ENCODE data around the gene DPY30.
"Not testable (repeated sequence)": the region's sequence is repeated elsewhere in the genome, so short reads cannot be mapped to it uniquely, and the experiment has no call there.

DPY30 gene

DNA sequence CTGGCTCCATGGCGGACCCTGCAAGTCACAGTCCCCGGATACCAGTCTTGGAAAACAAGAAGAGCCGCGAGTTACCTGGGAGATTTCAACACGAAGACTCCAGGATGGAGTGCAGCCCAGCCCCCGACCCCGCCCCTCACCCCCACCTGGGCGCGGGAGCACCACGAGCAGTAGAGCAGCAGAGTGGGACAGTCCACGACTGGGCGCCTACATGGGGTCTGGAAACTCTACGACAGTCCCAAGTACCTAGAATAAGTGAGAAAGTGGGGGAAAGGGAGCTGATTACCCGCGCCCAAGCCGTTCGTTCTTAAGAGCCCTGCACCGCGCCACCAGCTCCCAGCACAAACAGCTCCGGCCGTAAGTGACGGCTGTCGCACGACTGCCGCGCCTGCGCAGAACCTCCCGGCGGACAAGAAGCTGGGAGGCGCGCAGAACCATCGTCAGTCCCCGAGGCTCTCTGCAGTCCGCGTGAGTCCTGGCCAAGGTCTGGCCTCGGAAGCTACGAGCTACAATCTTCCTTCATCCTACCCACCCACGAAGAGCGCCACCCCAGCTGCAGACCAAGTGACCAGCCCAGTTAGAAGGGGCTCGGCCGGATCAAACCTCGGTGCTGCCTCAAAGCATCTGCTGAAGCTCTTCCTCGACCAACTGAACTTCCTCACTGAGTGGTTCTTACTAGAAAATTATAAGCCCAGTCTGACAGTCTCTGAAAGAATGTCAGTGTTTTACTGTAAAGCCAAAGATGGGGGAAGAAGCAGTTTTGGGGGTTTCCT lies at the start of gene DPY30:
TSS of gene DPY30 (minus strand) at position 359 of the 773 bp plus-strand sequence. CDS start at position 10, 349 bp downstream.
- DNase-seq (ENCODE audit: low read depth in 2 of 2), result peak; percentile 78 to 82

DNA sequence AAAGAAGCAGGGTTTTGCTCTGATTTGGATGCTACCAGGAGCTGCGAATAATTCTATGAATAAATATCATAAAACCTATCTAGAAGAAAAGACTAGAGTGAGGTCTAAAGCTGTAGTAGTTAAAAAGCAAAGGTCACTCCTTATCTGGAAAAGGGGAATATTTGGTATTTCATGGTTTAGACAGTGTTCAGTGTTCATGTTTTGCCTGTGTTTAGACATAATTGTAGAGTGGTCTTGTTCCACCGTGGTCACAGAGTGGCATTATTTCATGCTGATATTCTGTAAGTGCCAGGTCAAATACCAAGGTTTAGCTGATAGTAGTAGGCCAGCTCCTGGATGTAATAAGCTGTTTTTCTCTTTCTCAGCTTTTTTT lies 34.5 kb upstream of the DPY30 start:
- no peak for DNase-seq (ENCODE audit: low read depth in 2 of 2)

- no peak for DNase-seq (ENCODE audit: low read depth in 2 of 2)
Observed at GRCh38 chr2:32067549-32067948, 27.9 kb upstream of the DPY30 start.

- DNase-seq (ENCODE audit: low read depth in 2 of 2), result no peak
Observed at GRCh38 chr2:32064713-32065112, 25.1 kb upstream of the DPY30 start.

DNA sequence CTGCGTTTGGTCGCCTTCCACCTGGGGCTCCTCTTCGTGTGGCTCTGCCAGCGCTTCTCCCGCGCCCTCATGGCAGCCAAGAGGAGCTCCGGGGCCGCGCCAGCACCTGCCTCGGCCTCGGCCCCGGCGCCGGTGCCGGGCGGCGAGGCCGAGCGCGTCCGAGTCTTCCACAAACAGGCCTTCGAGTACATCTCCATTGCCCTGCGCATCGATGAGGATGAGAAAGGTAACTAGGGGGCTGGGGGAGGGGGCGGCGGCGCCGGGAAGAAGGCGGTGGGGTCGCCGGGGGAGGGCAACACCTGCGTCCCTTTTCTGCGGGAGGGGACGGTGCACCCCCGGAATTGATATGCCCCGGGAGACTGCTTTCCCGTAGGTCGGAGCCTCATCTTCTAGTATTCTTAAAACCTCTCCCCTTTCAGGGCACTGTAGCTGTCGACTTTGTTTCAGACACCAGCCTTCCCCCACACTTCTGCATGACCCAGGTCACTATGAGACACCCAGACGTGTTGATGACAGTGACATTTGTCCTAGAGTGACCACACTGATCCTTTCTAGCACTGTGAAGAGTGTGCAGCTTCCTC lies 24.5 kb upstream of the DPY30 start:
- DNase-seq (ENCODE audit: low read depth in 2 of 2), result peak in 1 of 2 experiments; percentile 2

GRCh38 chr2:32063310-32064020 lies 23.9 kb upstream of the DPY30 start, which contains the start of gene SPAST:
TSS of gene SPAST (plus strand) at chr2:32063556. CDS start at chr2:32063832, 276 bp downstream.
- peak; percentile 93 to 97 for DNase-seq (ENCODE audit: low read depth in 2 of 2)

GRCh38 chr2:32061973-32062861 lies 22.6 kb upstream of the DPY30 start:
- no peak for DNase-seq (ENCODE audit: low read depth in 2 of 2)

DNA sequence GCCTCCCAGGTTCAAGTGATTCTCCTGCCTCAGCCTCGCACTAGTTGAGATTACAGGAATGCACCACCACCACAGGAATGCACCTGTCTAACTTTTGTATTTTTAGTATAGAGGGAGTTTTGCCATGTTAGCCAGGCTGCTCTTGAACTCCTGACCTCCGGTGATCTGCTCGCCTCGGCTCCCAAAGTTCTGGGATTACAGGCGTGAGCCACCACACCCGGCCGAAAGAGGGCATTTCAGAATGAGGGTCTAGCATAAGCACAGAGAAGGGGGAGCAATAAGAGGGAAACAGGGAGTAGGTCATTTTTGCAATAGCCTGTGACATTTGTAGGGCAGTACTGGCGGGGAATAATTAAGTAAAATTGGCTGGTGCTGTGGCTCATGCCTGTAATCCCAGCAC lies 21.8 kb upstream of the DPY30 start:
- no peak for DNase-seq (ENCODE audit: low read depth in 2 of 2)

DNA sequence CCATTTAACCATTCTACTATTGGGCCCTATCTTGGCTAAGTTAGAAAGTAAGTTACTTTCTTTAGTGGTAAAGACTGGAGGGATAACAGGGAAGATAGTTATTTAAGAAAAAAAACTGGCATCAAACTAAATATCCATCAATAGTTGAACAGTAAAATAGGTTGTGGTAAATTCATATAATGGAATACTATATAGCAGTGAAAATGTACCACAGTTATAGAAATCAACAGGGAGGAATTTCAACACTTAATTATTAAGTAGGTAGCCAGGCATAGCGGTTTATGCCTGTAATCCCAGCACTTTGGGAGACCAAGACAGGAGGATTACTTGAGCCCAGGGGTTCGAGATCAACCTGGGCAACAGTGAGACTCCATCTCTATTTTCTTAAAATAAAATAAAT lies 20.7 kb upstream of the DPY30 start:
- no peak for DNase-seq (ENCODE audit: low read depth in 2 of 2)

DNA sequence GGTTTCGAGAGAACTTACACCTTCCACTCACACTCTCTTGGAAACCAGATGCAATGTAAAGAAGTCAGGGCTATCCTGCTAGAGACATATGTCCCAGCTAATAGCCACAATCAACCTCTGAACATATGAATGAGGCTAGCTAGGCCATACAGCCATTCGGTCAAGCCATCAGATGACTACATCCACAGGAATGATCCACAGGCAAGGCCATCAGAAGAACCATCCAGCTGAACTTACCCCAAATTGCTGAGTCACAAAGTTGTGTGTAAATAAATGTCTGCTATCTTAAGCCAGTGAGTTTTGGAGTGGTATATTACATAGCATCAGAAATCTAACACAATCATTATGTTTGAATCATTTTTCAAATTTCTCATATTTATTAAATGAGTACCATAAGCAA lies 18.5 kb upstream of the DPY30 start:
- no peak for DNase-seq (ENCODE audit: low read depth in 2 of 2)

GRCh38 chr2:32054583-32054982 lies 15.0 kb upstream of the DPY30 start:
- not testable (repeated sequence) for DNase-seq (ENCODE audit: low read depth in 2 of 2)

DNA sequence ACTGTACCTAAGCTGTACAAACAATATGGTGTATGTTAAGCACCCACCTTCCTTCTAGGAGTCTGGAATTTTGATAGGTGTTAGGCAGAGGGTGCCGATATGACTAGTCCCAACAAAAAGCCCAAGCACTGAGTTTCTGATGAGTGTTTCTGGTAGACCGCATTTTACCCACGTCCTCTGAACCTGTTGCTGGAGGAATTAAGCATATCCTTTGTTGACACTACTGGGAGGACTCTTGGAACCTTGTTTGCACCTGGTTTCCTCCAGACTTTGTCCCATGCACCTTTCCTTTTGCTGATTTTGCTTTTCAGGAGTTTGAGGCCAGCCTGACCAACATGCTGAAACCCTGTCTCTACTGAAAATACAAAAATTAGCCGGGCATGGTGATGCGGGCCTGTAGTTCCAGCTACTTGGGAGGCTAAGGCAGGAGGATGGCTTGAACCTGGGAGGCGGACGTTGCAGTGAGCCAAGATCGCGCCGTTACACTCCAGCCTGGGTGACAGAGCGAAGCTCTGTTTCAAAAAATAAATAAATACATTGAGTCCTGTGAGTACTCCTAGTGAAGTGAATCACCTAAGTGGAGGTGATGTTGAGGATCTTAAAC lies 12.3 kb upstream of the DPY30 start:
- DNase-seq (ENCODE audit: low read depth in 2 of 2), result no peak

- DNase-seq (ENCODE audit: low read depth in 2 of 2), result no peak
Observed at GRCh38 chr2:32043561-32043960, 4.0 kb upstream of the DPY30 start.

DNA sequence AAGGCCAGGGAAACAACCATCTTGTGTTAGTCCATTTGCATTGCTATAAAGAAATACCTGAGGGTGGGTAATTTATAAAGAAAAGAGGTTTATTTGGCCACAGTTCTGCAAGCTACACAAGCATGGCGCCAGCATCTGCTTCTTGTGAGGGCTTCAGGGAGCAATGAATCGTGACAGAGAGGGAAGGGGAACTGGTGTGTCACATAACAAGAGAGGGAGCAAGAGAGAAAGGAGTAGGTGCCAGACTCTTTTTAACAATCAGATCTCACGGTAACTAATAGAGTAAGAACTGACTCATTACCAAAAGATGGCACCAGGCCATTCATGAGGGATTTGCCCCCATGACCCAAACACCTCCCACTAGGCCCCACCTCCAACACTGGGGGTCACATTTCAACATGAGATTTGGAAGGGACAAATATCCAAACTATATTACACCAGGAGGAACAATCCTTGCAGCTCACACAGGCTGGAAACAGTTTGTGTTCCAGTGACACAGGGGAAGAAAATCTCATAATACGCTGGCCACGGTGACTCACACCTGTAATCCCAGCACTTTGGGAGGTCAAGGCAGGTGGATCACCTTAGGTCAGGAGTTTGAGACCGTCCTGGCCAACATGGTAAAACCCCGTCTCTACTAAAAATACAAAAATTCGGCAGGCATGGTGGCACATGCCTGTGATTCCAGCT lies 5.3 kb downstream of the DPY30 start:
- DNase-seq (ENCODE audit: low read depth in 2 of 2), result not testable (repeated sequence)

DNA sequence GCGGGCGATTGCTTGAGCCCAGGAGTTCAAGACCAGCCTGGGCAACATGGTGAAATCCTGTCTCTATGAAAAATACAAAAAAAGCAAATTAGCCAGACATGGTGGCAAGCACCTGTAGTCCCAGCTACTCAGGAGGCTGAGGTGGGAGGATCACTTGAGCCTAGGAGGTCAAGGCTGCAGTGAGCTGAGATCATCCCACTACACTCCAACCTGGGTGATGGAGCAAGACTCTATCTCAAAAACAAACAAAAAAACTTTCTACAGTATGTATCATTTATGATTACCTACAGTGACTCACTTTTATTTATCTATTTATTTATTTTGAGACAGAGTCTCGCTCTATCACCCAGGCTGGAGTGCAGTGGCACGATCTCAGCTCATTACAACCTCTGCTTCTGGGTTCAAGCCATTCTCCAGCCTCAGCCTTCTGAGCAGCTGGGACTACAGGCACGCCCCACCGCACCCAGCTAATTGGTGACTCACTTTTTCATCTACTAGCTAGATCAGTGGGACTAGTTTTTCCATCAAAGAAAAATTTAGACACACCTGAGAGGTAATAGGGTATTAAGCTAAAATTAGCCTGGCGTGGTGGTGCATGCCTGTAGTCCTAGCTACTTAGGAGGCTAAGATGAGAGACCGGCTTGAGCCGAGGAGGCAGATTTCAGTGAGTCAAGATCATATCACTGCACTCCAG lies 20.7 kb downstream of the DPY30 start:
- not testable (repeated sequence) for DNase-seq (ENCODE audit: low read depth in 2 of 2)

DNA sequence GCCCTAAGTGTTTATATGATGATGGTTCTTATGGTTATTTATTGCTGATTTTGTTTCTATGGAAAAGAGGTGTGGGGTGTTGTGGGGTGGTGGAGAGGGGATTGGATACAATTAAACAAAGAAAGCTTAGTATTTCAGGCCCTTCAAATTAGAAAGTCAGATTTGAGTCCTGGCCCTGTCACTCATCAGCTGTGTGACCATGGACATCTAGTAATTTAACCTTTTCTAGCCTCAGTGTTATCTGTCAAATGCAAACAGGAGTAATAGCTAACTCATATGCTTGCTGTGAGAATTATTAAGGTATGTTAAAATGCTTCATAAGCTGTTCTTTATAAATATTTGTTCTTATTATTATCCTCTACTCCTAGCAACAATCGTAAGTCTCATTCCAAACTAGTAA lies 26.7 kb downstream of the DPY30 start:
- DNase-seq (ENCODE audit: low read depth in 2 of 2), result no peak

DNA sequence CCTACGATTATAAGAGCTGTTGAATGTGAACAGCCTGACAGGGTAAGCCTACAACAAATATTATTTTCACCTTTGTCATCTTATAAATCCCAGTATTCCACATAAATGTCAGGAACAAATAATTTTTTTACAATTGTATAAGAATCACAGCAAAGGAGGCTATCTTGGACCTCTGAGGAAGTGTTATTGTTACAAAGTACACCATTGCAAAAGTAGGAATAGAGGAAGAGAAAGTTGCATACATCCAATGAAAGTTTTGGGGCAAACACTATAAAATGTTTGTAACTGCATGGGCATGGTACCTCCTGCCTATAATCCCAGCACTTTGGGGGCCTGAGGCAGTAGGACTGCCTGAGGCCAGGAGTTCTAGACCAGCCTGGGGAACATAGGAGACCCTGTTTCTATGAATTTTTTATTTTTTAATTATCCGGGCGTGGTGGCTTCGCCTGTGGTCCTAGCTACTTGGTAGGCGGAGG lies 28.1 kb downstream of the DPY30 start:
- DNase-seq (ENCODE audit: low read depth in 2 of 2), result no peak

DNA sequence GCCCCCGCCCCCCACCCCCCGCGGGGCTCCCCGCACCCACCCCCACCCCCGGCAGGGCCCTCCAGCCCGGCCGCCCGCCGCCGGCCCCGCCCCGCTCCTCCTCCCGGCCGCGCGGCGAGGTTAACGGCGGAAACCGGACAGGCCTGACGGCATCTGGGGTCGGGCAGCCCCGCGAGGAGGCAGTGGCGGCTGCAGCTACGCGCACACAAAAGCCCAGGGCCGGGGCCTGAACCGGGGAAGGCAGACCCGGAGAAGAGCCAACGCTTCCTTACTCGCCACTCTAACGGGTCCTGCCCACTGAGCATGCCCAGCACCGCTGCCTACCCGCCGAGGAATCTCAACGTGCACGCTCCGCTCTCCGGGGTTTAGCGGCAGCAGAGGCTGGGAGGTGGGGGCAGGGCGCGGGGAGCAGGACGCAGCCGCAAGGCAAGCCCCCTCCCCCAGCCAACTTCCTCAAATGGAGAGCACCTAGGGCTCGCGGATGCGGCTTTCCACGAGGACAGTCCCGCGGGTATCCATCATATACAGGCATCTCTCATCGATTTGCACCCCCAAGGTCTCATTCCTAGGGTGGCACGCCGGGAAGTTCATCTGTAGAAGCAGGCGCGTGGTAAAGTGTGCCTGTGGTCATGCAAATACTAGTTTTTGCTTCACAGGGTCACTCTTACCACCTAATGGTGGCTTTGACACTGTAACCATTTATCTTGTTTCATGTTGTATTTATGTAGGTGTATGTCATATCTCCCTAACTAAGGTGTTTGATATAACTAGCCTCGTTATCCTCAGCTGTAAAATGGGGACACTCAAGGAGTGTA lies 28.7 kb downstream of the DPY30 start, which contains the start of gene MEMO1:
TSS of gene MEMO1 (minus strand) at position 339 of the 815 bp plus-strand sequence. CDS start 761 bp downstream, outside the sequence.
- DNase-seq (ENCODE audit: low read depth in 2 of 2), result peak; percentile 87 to 91

DNA sequence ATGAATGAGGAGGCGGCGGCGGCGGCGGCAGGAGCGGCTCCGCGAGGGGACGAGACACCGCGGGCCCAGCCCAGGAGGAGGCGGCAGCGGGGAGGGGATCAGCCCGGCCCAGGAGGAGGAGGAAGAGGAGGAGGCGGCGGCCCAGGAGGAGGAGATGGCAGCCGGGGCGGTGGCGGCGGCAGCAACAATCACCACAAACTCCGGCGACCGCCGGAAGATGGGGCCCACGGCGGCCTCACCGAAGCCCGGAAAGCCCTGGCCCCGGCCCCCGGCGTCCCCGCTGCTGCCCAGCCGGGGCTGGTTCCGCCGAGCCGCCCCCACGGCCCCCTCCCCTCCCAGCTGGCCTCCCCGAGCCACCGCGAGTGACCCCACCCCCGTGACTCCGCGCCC lies 29.3 kb downstream of the DPY30 start:
- DNase-seq (ENCODE audit: low read depth in 2 of 2), result peak; percentile 31 to 47

Data from stimulated activated CD4-positive, alpha-beta T cell treated with anti-CD3 and anti-CD28 coated beads, Interleukin-12 subunit alpha, Interleukin-12 subunit beta, amount 100 ng/mL, for 24 hours (primary cell).